ENCODE measurements around the gene SWT1. TPM values are rescaled to one million over a fixed set of nuclear protein-coding genes. Genes with fewer than 3 reads are reported as not detected.
"Not testable (repeated sequence)": the region's sequence is repeated elsewhere in the genome, so short reads cannot be mapped to it uniquely, and the experiment has no call there.

The SWT1 gene
- total RNA-seq, 1 donor from 2014 or later = 6.9 TPM

DNA sequence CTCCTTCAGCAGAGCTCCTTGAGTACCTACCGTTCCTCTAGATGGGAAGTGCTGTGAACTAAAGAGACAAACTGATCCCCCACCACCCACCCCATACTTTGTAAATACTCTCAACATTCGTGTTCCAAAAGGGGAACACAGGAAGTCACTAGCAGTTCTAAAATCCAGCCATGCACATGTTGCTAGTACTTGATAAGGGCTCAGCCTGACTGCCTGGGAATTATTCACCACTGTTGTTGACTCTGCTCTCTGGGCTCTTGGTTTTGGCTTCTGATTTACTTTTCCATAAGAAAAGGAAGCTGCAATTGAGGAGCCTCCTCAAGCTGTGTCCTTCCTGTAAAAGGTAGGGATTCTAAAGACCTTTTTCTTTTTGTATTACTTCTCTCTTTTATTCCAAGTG lies 92.6 kb downstream of the SWT1 start:
- no peak for DNase-seq (ENCODE audit: extremely low spot score in 2 of 2)
- intact Hi-C loops (cut with DNase I) = no loop called here
- no peak for TF ChIP-seq POLR2A (IDR thresholded peaks at IDR 0.05)
- no peak for TF ChIP-seq POLR2AphosphoS5 (IDR thresholded peaks at IDR 0.05; ENCODE audit: insufficient read depth in 1 of 2, low read depth in 1 of 2)
- TF ChIP-seq CTCF (IDR thresholded peaks at IDR 0.05) = no peak

GRCh38 chr1:185250063-185250462 lies 93.1 kb downstream of the SWT1 start:
- TF ChIP-seq CTCF (IDR thresholded peaks at IDR 0.05) (no peak), POLR2A (IDR thresholded peaks at IDR 0.05) (no peak), POLR2AphosphoS5 (IDR thresholded peaks at IDR 0.05; ENCODE audit: insufficient read depth in 1 of 2, low read depth in 1 of 2) (no peak)
- H3K9me3 ChIP-seq = no peaks in the 10 kb centered on the region
- no peak overlapping the region for H3K4me3 ChIP-seq
- no peak overlapping the region for H3K27ac ChIP-seq
- no peaks in the 10 kb centered on the region for H3K27me3 ChIP-seq
- no peak for DNase-seq (ENCODE audit: extremely low spot score in 2 of 2)
- no peaks in the 10 kb centered on the region for H3K36me3 ChIP-seq
- intact Hi-C loops (cut with DNase I) = no loop called here
- H3K4me1 ChIP-seq = no peaks in the 10 kb centered on the region

More for the DNA sequence above, 92.6 kb downstream of the SWT1 start:
- H3K36me3 ChIP-seq = no peaks in the 10 kb centered on the region
- no peaks in the 10 kb centered on the region for H3K27me3 ChIP-seq
- H3K9me3 ChIP-seq = no peaks in the 10 kb centered on the region
- H3K4me1 ChIP-seq = no peaks in the 10 kb centered on the region
- H3K4me3 ChIP-seq = no peak overlapping the region
- no peak overlapping the region for H3K27ac ChIP-seq

- H3K36me3 ChIP-seq; DNase-seq (ENCODE audit: extremely low spot score in 2 of 2); H3K4me1 ChIP-seq; H3K27me3 ChIP-seq; H3K9me3 ChIP-seq; H3K27ac ChIP-seq; intact Hi-C loops (cut with DNase I); H3K4me3 ChIP-seq: not testable (repeated sequence)
Measured at GRCh38 chr1:185251928-185252327, 95.0 kb downstream of the SWT1 start.

GRCh38 chr1:185252404-185252803 lies 95.4 kb downstream of the SWT1 start:
- H3K36me3 ChIP-seq; H3K9me3 ChIP-seq; H3K4me3 ChIP-seq; DNase-seq (ENCODE audit: extremely low spot score in 2 of 2); H3K27me3 ChIP-seq; H3K27ac ChIP-seq; H3K4me1 ChIP-seq; intact Hi-C loops (cut with DNase I): not testable (repeated sequence)

GRCh38 chr1:185255595-185255994 lies 98.6 kb downstream of the SWT1 start:
- DNase-seq (ENCODE audit: extremely low spot score in 2 of 2); intact Hi-C loops (cut with DNase I); H3K27ac ChIP-seq; H3K27me3 ChIP-seq; H3K4me1 ChIP-seq; H3K9me3 ChIP-seq; H3K36me3 ChIP-seq; H3K4me3 ChIP-seq: not testable (repeated sequence)

- DNase-seq (ENCODE audit: extremely low spot score in 2 of 2); intact Hi-C loops (cut with DNase I): not testable (repeated sequence)
Measured at GRCh38 chr1:185257116-185257949, 100.4 kb downstream of the SWT1 start.

DNA sequence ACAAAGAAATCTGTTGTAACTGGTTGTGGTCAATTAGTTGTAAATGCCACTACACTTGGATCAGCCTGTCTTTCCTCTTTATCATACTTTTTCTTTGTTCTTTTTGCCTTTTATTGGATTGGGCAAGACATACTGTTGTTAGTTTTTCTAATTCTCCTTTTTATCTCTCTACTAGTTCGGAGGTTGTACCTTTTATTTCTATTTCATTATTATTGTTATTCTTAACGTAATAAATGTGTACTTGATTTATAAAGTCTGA lies 100.9 kb downstream of the SWT1 start:
- DNase-seq (ENCODE audit: extremely low spot score in 2 of 2) = no peak
- Histone ChIP-seq H3K27ac (no peak overlapping the region), H3K9me3 (no peaks in the 10 kb centered on the region), H3K27me3 (no peaks in the 10 kb centered on the region), H3K4me3 (no peak overlapping the region), H3K4me1 (no peaks in the 10 kb centered on the region), H3K36me3 (no peaks in the 10 kb centered on the region)
- TF ChIP-seq POLR2A (IDR thresholded peaks at IDR 0.05) (no peak), POLR2AphosphoS5 (IDR thresholded peaks at IDR 0.05; ENCODE audit: insufficient read depth in 1 of 2, low read depth in 1 of 2) (no peak), CTCF (IDR thresholded peaks at IDR 0.05) (no peak)
- intact Hi-C loops (cut with DNase I) = no loop called here

More at GRCh38 chr1:185257116-185257949, 100.4 kb downstream of the SWT1 start:
- H3K27me3 ChIP-seq, H3K9me3 ChIP-seq, H3K36me3 ChIP-seq, H3K27ac ChIP-seq, H3K4me3 ChIP-seq, H3K4me1 ChIP-seq: not testable (repeated sequence)

All from vagina (tissue), 2 donors.